NCI-H774 (cell line): ENCODE data around the gene SYNRG.

Source experiments
- DNase-seq: peaks from one replicate; lab custom pipeline; 2025; lab: John Stamatoyannopoulos, UW

SYNRG gene

GRCh38 chr17:37466471-37466870 lies 142.7 kb downstream of the SYNRG start:
- no peak for DNase-seq

GRCh38 chr17:37465069-37465616 lies 144.1 kb downstream of the SYNRG start:
- no peak for DNase-seq
